Measurements from ENCODE around the gene BNIP5. TPM values are rescaled to one million over a fixed set of nuclear protein-coding genes. Genes with fewer than 3 reads are reported as not detected.

BNIP5 gene
- total and polyA plus RNA-seq, 4 donors, result not detected

DNA sequence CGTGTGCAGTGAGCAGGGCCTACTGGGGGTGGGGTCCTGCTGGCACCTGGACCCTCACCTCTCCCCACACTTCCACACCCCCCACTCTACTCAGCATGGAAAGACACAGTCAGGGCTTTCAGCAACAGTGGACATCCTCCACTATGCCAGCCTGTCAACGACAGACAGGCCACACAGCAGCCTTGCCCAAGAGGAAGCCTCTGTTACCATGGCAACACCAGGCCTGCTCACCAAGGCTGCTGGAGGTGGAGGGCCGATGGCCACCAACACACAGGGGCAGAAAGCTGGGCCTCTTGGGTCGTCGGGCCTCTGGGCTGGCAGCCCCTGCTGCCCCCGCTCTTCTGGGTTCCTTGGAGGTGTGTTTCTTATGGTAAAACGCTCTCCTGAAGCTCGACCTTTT, 13.6 kb downstream of the BNIP5 start:
- no peaks in the 10 kb centered on the region for H3K36me3 ChIP-seq (ENCODE audit: control insufficient read depth in 4 of 4, insufficient read depth in 3 of 4, low read depth in 1 of 4, low read length in 3 of 4)
- WGBS, result 77% methylated on average over 8 of the region's 8 CpGs

DNA sequence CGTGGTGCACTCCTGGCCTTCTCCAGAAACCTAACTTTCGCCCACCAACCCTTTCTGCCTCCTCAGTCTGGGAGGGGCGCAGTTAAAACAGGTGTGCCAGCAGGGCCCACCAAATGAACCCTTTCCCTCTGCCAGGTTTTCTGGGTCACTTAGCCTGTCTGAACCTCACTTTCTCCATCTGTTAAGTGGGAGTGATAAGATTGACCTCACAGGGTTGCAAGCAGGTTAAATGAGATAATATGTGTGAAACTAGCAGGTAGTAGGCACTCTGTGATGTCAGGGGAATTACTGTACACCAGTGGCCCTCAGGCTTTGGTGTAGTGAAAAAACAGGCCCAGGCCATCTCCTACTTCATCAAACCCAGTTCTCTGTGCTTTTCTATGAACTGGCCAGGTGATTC, 14.1 kb downstream of the BNIP5 start:
- WGBS, result 89% methylated on average over 3 of the region's 3 CpGs
- no peak overlapping the region for H3K27ac ChIP-seq (ENCODE audit: low read depth in 1 of 2, low read length in 2 of 2)
- H3K9ac ChIP-seq (ENCODE audit: low read depth in 1 of 2, low read length in 2 of 2), result no peak overlapping the region
- no peak for DNase-seq (ENCODE audit: low spot score)
- no peaks in the 10 kb centered on the region for H3K27me3 ChIP-seq (ENCODE audit: control insufficient read depth in 4 of 4, insufficient read depth in 4 of 4, low read length in 3 of 4)
- no peaks in the 10 kb centered on the region for H3K9me3 ChIP-seq (ENCODE audit: control insufficient read depth in 4 of 4, low read length in 3 of 4)
- TF ChIP-seq YY1 (IDR thresholded peaks at IDR 0.05), result no peak
- TF ChIP-seq HNF4A (conservative IDR thresholded peaks at IDR 0.05), result no peak
- TF ChIP-seq, protein P1, sequence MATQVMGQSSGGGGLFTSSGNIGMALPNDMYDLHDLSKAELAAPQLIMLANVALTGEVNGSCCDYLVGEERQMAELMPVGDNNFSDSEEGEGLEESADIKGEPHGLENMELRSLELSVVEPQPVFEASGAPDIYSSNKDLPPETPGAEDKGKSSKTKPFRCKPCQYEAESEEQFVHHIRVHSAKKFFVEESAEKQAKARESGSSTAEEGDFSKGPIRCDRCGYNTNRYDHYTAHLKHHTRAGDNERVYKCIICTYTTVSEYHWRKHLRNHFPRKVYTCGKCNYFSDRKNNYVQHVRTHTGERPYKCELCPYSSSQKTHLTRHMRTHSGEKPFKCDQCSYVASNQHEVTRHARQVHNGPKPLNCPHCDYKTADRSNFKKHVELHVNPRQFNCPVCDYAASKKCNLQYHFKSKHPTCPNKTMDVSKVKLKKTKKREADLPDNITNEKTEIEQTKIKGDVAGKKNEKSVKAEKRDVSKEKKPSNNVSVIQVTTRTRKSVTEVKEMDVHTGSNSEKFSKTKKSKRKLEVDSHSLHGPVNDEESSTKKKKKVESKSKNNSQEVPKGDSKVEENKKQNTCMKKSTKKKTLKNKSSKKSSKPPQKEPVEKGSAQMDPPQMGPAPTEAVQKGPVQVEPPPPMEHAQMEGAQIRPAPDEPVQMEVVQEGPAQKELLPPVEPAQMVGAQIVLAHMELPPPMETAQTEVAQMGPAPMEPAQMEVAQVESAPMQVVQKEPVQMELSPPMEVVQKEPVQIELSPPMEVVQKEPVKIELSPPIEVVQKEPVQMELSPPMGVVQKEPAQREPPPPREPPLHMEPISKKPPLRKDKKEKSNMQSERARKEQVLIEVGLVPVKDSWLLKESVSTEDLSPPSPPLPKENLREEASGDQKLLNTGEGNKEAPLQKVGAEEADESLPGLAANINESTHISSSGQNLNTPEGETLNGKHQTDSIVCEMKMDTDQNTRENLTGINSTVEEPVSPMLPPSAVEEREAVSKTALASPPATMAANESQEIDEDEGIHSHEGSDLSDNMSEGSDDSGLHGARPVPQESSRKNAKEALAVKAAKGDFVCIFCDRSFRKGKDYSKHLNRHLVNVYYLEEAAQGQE (IDR thresholded peaks at IDR 0.05), result no peak
- no peak for TF ChIP-seq GABPA (IDR thresholded peaks at IDR 0.05 in 1 of 2, conservative IDR thresholded peaks at IDR 0.05 in 1 of 2)
- TF ChIP-seq TAF1 (conservative IDR thresholded peaks at IDR 0.05), result no peak
- TF ChIP-seq EGR1 (IDR thresholded peaks at IDR 0.05; ENCODE audit: low read depth in 2 of 2), result no peak
- TF ChIP-seq, protein P2, sequence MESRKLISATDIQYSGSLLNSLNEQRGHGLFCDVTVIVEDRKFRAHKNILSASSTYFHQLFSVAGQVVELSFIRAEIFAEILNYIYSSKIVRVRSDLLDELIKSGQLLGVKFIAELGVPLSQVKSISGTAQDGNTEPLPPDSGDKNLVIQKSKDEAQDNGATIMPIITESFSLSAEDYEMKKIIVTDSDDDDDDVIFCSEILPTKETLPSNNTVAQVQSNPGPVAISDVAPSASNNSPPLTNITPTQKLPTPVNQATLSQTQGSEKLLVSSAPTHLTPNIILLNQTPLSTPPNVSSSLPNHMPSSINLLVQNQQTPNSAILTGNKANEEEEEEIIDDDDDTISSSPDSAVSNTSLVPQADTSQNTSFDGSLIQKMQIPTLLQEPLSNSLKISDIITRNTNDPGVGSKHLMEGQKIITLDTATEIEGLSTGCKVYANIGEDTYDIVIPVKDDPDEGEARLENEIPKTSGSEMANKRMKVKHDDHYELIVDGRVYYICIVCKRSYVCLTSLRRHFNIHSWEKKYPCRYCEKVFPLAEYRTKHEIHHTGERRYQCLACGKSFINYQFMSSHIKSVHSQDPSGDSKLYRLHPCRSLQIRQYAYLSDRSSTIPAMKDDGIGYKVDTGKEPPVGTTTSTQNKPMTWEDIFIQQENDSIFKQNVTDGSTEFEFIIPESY (IDR thresholded peaks at IDR 0.05), result no peak
- TF ChIP-seq RXRA (IDR thresholded peaks at IDR 0.05), result no peak
- TF ChIP-seq SP1 (IDR thresholded peaks at IDR 0.05), result no peak
- TF ChIP-seq NR2F2 (IDR thresholded peaks at IDR 0.05), result no peak
- TF ChIP-seq, protein P3, sequence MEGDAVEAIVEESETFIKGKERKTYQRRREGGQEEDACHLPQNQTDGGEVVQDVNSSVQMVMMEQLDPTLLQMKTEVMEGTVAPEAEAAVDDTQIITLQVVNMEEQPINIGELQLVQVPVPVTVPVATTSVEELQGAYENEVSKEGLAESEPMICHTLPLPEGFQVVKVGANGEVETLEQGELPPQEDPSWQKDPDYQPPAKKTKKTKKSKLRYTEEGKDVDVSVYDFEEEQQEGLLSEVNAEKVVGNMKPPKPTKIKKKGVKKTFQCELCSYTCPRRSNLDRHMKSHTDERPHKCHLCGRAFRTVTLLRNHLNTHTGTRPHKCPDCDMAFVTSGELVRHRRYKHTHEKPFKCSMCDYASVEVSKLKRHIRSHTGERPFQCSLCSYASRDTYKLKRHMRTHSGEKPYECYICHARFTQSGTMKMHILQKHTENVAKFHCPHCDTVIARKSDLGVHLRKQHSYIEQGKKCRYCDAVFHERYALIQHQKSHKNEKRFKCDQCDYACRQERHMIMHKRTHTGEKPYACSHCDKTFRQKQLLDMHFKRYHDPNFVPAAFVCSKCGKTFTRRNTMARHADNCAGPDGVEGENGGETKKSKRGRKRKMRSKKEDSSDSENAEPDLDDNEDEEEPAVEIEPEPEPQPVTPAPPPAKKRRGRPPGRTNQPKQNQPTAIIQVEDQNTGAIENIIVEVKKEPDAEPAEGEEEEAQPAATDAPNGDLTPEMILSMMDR (IDR thresholded peaks at IDR 0.05; ENCODE audit: low read depth, low read length, missing input control), result no peak
- no peak for TF ChIP-seq HNF4G (IDR thresholded peaks at IDR 0.05)
- no peaks in the 10 kb centered on the region for H3K4me1 ChIP-seq (ENCODE audit: control insufficient read depth in 4 of 4, insufficient read depth in 4 of 4, low read length in 3 of 4)
- no peak overlapping the region for H3K4me3 ChIP-seq (ENCODE audit: low read depth in 1 of 3, low read length in 3 of 3)
- H3K36me3 ChIP-seq (ENCODE audit: control insufficient read depth in 4 of 4, insufficient read depth in 3 of 4, low read depth in 1 of 4, low read length in 3 of 4), result no peaks in the 10 kb centered on the region

More for the DNA sequence above, 13.6 kb downstream of the BNIP5 start:
- TF ChIP-seq FOXA2 (IDR thresholded peaks at IDR 0.05), result no peak
- TF ChIP-seq, protein P4, sequence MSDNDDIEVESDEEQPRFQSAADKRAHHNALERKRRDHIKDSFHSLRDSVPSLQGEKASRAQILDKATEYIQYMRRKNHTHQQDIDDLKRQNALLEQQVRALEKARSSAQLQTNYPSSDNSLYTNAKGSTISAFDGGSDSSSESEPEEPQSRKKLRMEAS (IDR thresholded peaks at IDR 0.05), result no peak
- no peak for TF ChIP-seq NR2F2 (IDR thresholded peaks at IDR 0.05)
- TF ChIP-seq, protein P3 (IDR thresholded peaks at IDR 0.05; ENCODE audit: low read depth, low read length, missing input control), result no peak
- TF ChIP-seq SP1 (IDR thresholded peaks at IDR 0.05), result no peak
- TF ChIP-seq FOXA1 (IDR thresholded peaks at IDR 0.05), result no peak
- TF ChIP-seq JUND (IDR thresholded peaks at IDR 0.05), result no peak
- no peak for TF ChIP-seq EGR1 (IDR thresholded peaks at IDR 0.05; ENCODE audit: low read depth in 2 of 2)
- DNase-seq (ENCODE audit: low spot score), result no peak
- Histone ChIP-seq H3K4me3 (ENCODE audit: low read depth in 1 of 3, low read length in 3 of 3) (no peak overlapping the region), H3K27me3 (ENCODE audit: control insufficient read depth in 4 of 4, insufficient read depth in 4 of 4, low read length in 3 of 4) (no peaks in the 10 kb centered on the region), H3K27ac (ENCODE audit: low read depth in 1 of 2, low read length in 2 of 2) (no peak overlapping the region), H3K4me1 (ENCODE audit: control insufficient read depth in 4 of 4, insufficient read depth in 4 of 4, low read length in 3 of 4) (no peaks in the 10 kb centered on the region), H3K9me3 (ENCODE audit: control insufficient read depth in 4 of 4, low read length in 3 of 4) (no peaks in the 10 kb centered on the region), H3K9ac (ENCODE audit: low read depth in 1 of 2, low read length in 2 of 2) (no peak overlapping the region)

All from liver (tissue), 9 donors.